Chondrocyte (in vitro differentiated cells): ENCODE results near the gene ZCCHC7. TPM values are rescaled to one million over a fixed set of nuclear protein-coding genes. Genes with fewer than 3 reads are reported as not detected.

Source experiments
- DNase-seq: peaks from one replicate; pipeline ENCODE4 v3.0.0; 2021; ENCODE audit warnings: mixed read lengths, low spot score
- H3K27ac Mint-ChIP-seq: one replicate; pipeline ENCODE4 v1.8.0; 2021; ENCODE audit warnings: mild to moderate bottlenecking, moderate library complexity, mixed read lengths; ENCODE audit not compliant: unreplicated experiment
- H3K27me3 Mint-ChIP-seq: 2 replicates; pipeline ENCODE4 v1.8.0; 2021; ENCODE audit warnings: low read depth, mixed read lengths
- H3K36me3 Mint-ChIP-seq: 2 replicates; pipeline ENCODE4 v1.8.0; 2021; ENCODE audit warnings: low read depth, mixed read lengths
- H3K4me1 Mint-ChIP-seq: 2 replicates; pipeline ENCODE4 v1.8.0; 2021; ENCODE audit warnings: low read depth, mild to moderate bottlenecking, mixed read lengths
- H3K4me3 Mint-ChIP-seq: one replicate; pipeline ENCODE4 v1.8.0; 2021; ENCODE audit warnings: mild to moderate bottlenecking, moderate library complexity, mixed read lengths; ENCODE audit not compliant: unreplicated experiment
- H3K9me3 Mint-ChIP-seq: 2 replicates; pipeline ENCODE4 v1.8.0; 2021; ENCODE audit warnings: low read depth, mixed read lengths
- CTCF ChIP-seq: fragments of 200-600 bp; sonication (generic); IDR thresholded peaks from 2 replicates; pipeline ENCODE4 v1.5.0; 2021; ENCODE audit warnings: antibody characterized with exemption, mild to moderate bottlenecking, moderate library complexity
- total RNA-seq: library from RNA; stranded (reverse); gene quantifications from 3 replicates; pipeline ENCODE4 v1.2.1, GENCODE V29; 2021

ZCCHC7 gene
- total RNA-seq, 1 donor from 2014 or later = 22.5 TPM

GRCh38 chr9:37377688-37378612 lies 257.6 kb downstream of the ZCCHC7 start:
- no peak overlapping the region for H3K27ac Mint-ChIP-seq
- no peak overlapping the region for H3K4me3 Mint-ChIP-seq

GRCh38 chr9:37378613-37379004 lies 258.2 kb downstream of the ZCCHC7 start:
- TF ChIP-seq CTCF = no peak
- Mint-ChIP-seq H3K9me3 (peaks cover 5% of the 10 kb centered on the region), H3K27ac (no peak overlapping the region), H3K4me3 (no peak overlapping the region), H3K4me1 (no peaks in the 10 kb centered on the region), H3K36me3 (peaks cover 4% of the 10 kb centered on the region), H3K27me3 (peaks cover 16% of the 10 kb centered on the region)
- DNase-seq = no peak

More at GRCh38 chr9:37377688-37378612, 257.6 kb downstream of the ZCCHC7 start:
- Mint-ChIP-seq H3K27me3 (peaks cover 16% of the 10 kb centered on the region), H3K9me3 (peaks cover 5% of the 10 kb centered on the region), H3K36me3 (peaks cover 4% of the 10 kb centered on the region), H3K4me1 (no peaks in the 10 kb centered on the region)
- no peak for TF ChIP-seq CTCF
- DNase-seq = no peak

- H3K4me3 Mint-ChIP-seq = no peak overlapping the region
- H3K27ac Mint-ChIP-seq = no peak overlapping the region
- no peak for DNase-seq
- no peak for TF ChIP-seq CTCF
- H3K36me3 Mint-ChIP-seq = peaks cover 4% of the 10 kb centered on the region
- H3K4me1 Mint-ChIP-seq = no peaks in the 10 kb centered on the region
- peaks cover 5% of the 10 kb centered on the region for H3K9me3 Mint-ChIP-seq
- H3K27me3 Mint-ChIP-seq = peaks cover 16% of the 10 kb centered on the region
These were observed 259.5 kb downstream of the ZCCHC7 start for GRCh38 chr9:37379835-37380234.

- H3K36me3 Mint-ChIP-seq = peaks cover 4% of the 10 kb centered on the region
- H3K9me3 Mint-ChIP-seq = peaks cover 5% of the 10 kb centered on the region
- H3K4me3 Mint-ChIP-seq = no peak overlapping the region
- no peak overlapping the region for H3K27ac Mint-ChIP-seq
- H3K27me3 Mint-ChIP-seq = peaks cover 16% of the 10 kb centered on the region
- no peak for TF ChIP-seq CTCF
- no peak for DNase-seq
- H3K4me1 Mint-ChIP-seq = no peaks in the 10 kb centered on the region
These were observed 260.2 kb downstream of the ZCCHC7 start for GRCh38 chr9:37380570-37380969.

GRCh38 chr9:37381094-37381741 lies 260.8 kb downstream of the ZCCHC7 start:
- peaks cover 5% of the 10 kb centered on the region for H3K9me3 Mint-ChIP-seq
- H3K4me3 Mint-ChIP-seq = no peak overlapping the region
- H3K27me3 Mint-ChIP-seq = peaks cover 16% of the 10 kb centered on the region
- TF ChIP-seq CTCF = no peak
- no peak for DNase-seq
- peaks cover 4% of the 10 kb centered on the region for H3K36me3 Mint-ChIP-seq
- H3K4me1 Mint-ChIP-seq = no peaks in the 10 kb centered on the region
- no peak overlapping the region for H3K27ac Mint-ChIP-seq
